WERI-Rb-1 (cell line): ENCODE data around the gene ZCCHC2.

Experiments used
- DNase-seq: peaks from one replicate; pipeline ENCODE4 v3.0.0-alpha.2; 2020
- H3K27ac ChIP-seq: fragments of 250-450 bp; sonication (Bioruptor Pico); 2 replicates; pipeline ENCODE4 v1.5.1; 2020; ENCODE audit warnings: mild to moderate bottlenecking, moderate library complexity
- H3K27me3 ChIP-seq: fragments of 250-450 bp; sonication (Bioruptor Pico); 2 replicates; pipeline ENCODE4 v1.5.1; 2021; ENCODE audit warnings: mild to moderate bottlenecking, low read depth, moderate library complexity; ENCODE audit not compliant: insufficient read depth, severe bottlenecking
- H3K36me3 ChIP-seq: fragments of 250-450 bp; sonication (Bioruptor Pico); 2 replicates; pipeline ENCODE4 v1.5.1; 2020; ENCODE audit warnings: mild to moderate bottlenecking, moderate library complexity
- H3K4me3 ChIP-seq: 2 replicates; pipeline ENCODE4 v1.5.1; 2011; ENCODE audit warnings: low read depth, mild to moderate bottlenecking, control low read depth, low read length
- H3K9me3 ChIP-seq: fragments of 250-450 bp; sonication (Bioruptor Pico); 2 replicates; pipeline ENCODE4 v1.5.1; 2021; ENCODE audit warnings: mild to moderate bottlenecking, moderate library complexity; ENCODE audit not compliant: severe bottlenecking
- TF ChIP-seq, protein P1 (sequence below): IDR thresholded peaks from 2 replicates; pipeline ENCODE4 v1.5.1; 2011; ENCODE audit warnings: low read depth, mild to moderate bottlenecking, control low read depth, inconsistent platforms, low read length

The ZCCHC2 gene

GRCh38 chr18:62550746-62551145 lies 27.9 kb downstream of the ZCCHC2 start:
- no peak for DNase-seq
- TF ChIP-seq, protein P1, sequence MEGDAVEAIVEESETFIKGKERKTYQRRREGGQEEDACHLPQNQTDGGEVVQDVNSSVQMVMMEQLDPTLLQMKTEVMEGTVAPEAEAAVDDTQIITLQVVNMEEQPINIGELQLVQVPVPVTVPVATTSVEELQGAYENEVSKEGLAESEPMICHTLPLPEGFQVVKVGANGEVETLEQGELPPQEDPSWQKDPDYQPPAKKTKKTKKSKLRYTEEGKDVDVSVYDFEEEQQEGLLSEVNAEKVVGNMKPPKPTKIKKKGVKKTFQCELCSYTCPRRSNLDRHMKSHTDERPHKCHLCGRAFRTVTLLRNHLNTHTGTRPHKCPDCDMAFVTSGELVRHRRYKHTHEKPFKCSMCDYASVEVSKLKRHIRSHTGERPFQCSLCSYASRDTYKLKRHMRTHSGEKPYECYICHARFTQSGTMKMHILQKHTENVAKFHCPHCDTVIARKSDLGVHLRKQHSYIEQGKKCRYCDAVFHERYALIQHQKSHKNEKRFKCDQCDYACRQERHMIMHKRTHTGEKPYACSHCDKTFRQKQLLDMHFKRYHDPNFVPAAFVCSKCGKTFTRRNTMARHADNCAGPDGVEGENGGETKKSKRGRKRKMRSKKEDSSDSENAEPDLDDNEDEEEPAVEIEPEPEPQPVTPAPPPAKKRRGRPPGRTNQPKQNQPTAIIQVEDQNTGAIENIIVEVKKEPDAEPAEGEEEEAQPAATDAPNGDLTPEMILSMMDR: no peak
- Histone ChIP-seq H3K4me3 (no peak overlapping the region), H3K27me3 (no peaks in the 10 kb centered on the region), H3K27ac (no peak overlapping the region), H3K36me3 (peaks cover 41% of the 10 kb centered on the region; the same call in 1 of the 2 replicates), H3K9me3 (no peaks in the 10 kb centered on the region)

- H3K27me3 ChIP-seq: no peaks in the 10 kb centered on the region
- peaks cover 52% of the 10 kb centered on the region for H3K36me3 ChIP-seq
- no peak for DNase-seq
- TF ChIP-seq, protein P1: no peak
- no peak overlapping the region for H3K4me3 ChIP-seq
- no peaks in the 10 kb centered on the region for H3K9me3 ChIP-seq
- H3K27ac ChIP-seq: no peak overlapping the region
These were observed 29.2 kb downstream of the ZCCHC2 start for GRCh38 chr18:62551972-62552513.

- H3K9me3 ChIP-seq: no peaks in the 10 kb centered on the region
- no peak for DNase-seq
- H3K36me3 ChIP-seq: peaks cover 55% of the 10 kb centered on the region
- H3K27me3 ChIP-seq: no peaks in the 10 kb centered on the region
- H3K4me3 ChIP-seq: no peak overlapping the region
- H3K27ac ChIP-seq: no peak overlapping the region
- TF ChIP-seq, protein P1: no peak
These were observed 31.4 kb downstream of the ZCCHC2 start for GRCh38 chr18:62554061-62554815.

DNA sequence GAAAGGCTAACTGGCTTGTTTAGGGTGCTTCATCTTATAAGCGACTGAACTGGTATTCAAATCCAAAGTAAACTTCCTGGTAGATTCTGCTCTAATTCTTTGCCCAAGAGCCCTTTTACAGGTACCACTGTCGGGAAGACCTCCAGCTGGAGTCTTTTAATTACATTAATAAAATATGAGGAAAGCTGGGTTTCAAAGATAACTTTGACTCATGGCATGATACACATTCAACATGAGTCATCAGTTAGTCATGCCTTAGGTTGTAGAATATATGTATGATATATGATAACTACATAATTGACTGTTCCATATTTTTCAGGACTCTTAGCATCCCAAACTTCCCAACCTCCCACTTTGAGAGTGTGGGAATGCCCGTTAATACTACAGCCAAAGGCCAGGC lies 32.3 kb downstream of the ZCCHC2 start:
- Histone ChIP-seq H3K27ac (no peak overlapping the region), H3K36me3 (peaks cover 52% of the 10 kb centered on the region), H3K9me3 (no peaks in the 10 kb centered on the region), H3K27me3 (no peaks in the 10 kb centered on the region), H3K4me3 (no peak overlapping the region)
- DNase-seq: no peak
- TF ChIP-seq, protein P1: no peak

DNA sequence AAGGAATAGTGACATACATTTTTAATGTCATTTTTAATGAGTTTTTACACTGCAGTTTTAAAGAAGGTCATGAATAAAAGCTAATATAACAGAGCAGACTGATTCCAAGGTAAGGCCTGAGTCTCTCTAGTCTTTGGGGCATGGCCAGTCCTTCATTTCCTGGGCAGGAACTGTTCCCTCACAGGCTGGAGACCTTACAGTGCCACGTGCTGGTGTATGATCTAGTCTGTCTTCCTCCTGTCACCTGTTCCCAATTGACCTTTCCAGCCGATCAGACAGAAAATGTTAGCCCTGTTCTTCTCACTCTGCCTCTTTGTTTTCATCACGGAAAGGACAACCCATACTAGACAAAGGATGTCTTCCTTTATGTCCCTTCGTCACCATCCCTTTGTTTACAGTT lies 33.6 kb downstream of the ZCCHC2 start:
- H3K36me3 ChIP-seq: peaks cover 40% of the 10 kb centered on the region

More for the DNA sequence above, 33.6 kb downstream of the ZCCHC2 start:
- Histone ChIP-seq H3K27me3 (no peaks in the 10 kb centered on the region), H3K9me3 (no peaks in the 10 kb centered on the region), H3K4me3 (no peak overlapping the region), H3K27ac (no peak overlapping the region)
- TF ChIP-seq, protein P1: no peak
- no peak for DNase-seq
